ENCODE measurements around the gene TMEM143.
"Not testable (repeated sequence)": the region's sequence is repeated elsewhere in the genome, so short reads cannot be mapped to it uniquely, and the experiment has no call there.

TMEM143 gene

GRCh38 chr19:48315712-48316111 is 48.0 kb downstream of the TMEM143 start:
- Histone ChIP-seq H3K27ac (ENCODE audit: low read depth, low read length) (no peak overlapping the region), H3K36me3 (ENCODE audit: control insufficient read depth, low read length) (no peaks in the 10 kb centered on the region), H3K9me3 (ENCODE audit: control insufficient read depth, insufficient read depth, low read length) (no peaks in the 10 kb centered on the region), H3K4me3 (ENCODE audit: low read length) (no peak overlapping the region), H3F3A (ENCODE audit: control insufficient read depth, insufficient read depth) (no peaks in the 10 kb centered on the region), H3K27me3 (ENCODE audit: control insufficient read depth, low read length) (no peaks in the 10 kb centered on the region), H3K9me2 (replicated peaks; ENCODE audit: control insufficient read depth, low read length) (no peaks in the 10 kb centered on the region), H3K4me2 (ENCODE audit: low read length) (no peak overlapping the region), H3K79me2 (ENCODE audit: control insufficient read depth, low read length) (no peaks in the 10 kb centered on the region), H4K20me1 (ENCODE audit: control insufficient read depth, insufficient read depth, low read depth, low read length) (no peaks in the 10 kb centered on the region), H3K4me1 (ENCODE audit: control insufficient read depth, low read length) (peaks cover 10% of the 10 kb centered on the region)
- no peak for TF ChIP-seq CTCF (IDR thresholded peaks at IDR 0.05; ENCODE audit: low read depth, low read length, poor library complexity, severe bottlenecking)
- TF ChIP-seq EZH2phosphoT487 (IDR thresholded peaks at IDR 0.05; ENCODE audit: borderline replicate concordance, low read length) = no peak

- no peak overlapping the region for H3K4me3 ChIP-seq (ENCODE audit: low read length)
- no peak overlapping the region for H3K27ac ChIP-seq (ENCODE audit: low read depth, low read length)
- no peaks in the 10 kb centered on the region for H3K9me2 ChIP-seq (replicated peaks; ENCODE audit: control insufficient read depth, low read length)
- H4K20me1 ChIP-seq (ENCODE audit: control insufficient read depth, insufficient read depth, low read depth, low read length) = no peaks in the 10 kb centered on the region
- no peaks in the 10 kb centered on the region for H3K9me3 ChIP-seq (ENCODE audit: control insufficient read depth, insufficient read depth, low read length)
- H3K27me3 ChIP-seq (ENCODE audit: control insufficient read depth, low read length) = no peaks in the 10 kb centered on the region
- no peaks in the 10 kb centered on the region for H3K36me3 ChIP-seq (ENCODE audit: control insufficient read depth, low read length)
- no peaks in the 10 kb centered on the region for H3K79me2 ChIP-seq (ENCODE audit: control insufficient read depth, low read length)
- no peak for TF ChIP-seq CTCF (IDR thresholded peaks at IDR 0.05; ENCODE audit: low read depth, low read length, poor library complexity, severe bottlenecking)
- TF ChIP-seq EZH2phosphoT487 (IDR thresholded peaks at IDR 0.05; ENCODE audit: borderline replicate concordance, low read length) = no peak
- no peak overlapping the region for H3K4me2 ChIP-seq (ENCODE audit: low read length)
- peaks cover 7% of the 10 kb centered on the region; the same call in 1 of the 2 replicates for H3K4me1 ChIP-seq (ENCODE audit: control insufficient read depth, low read length)
- no peaks in the 10 kb centered on the region for H3F3A ChIP-seq (ENCODE audit: control insufficient read depth, insufficient read depth)
Observed at GRCh38 chr19:48311384-48311783, 52.4 kb downstream of the TMEM143 start.

- no peak overlapping the region for H3K4me3 ChIP-seq (ENCODE audit: low read length)
- 0 out of 2 replicates have a peak, but pooled peaks cover 3% of the 10 kb centered on the region for H3K27me3 ChIP-seq (ENCODE audit: control insufficient read depth, low read length)
- no peaks in the 10 kb centered on the region for H3K79me2 ChIP-seq (ENCODE audit: control insufficient read depth, low read length)
- H3F3A ChIP-seq (ENCODE audit: control insufficient read depth, insufficient read depth) = no peaks in the 10 kb centered on the region
- no peak for TF ChIP-seq CTCF (IDR thresholded peaks at IDR 0.05; ENCODE audit: low read depth, low read length, poor library complexity, severe bottlenecking)
- TF ChIP-seq EZH2phosphoT487 (IDR thresholded peaks at IDR 0.05; ENCODE audit: borderline replicate concordance, low read length) = no peak
- H3K9me2 ChIP-seq (replicated peaks; ENCODE audit: control insufficient read depth, low read length) = no peaks in the 10 kb centered on the region
- H3K9me3 ChIP-seq (ENCODE audit: control insufficient read depth, insufficient read depth, low read length) = no peaks in the 10 kb centered on the region
- H3K27ac ChIP-seq (ENCODE audit: low read depth, low read length) = no peak overlapping the region
- no peaks in the 10 kb centered on the region for H3K36me3 ChIP-seq (ENCODE audit: control insufficient read depth, low read length)
- H3K4me2 ChIP-seq (ENCODE audit: low read length) = no peak overlapping the region
- peaks cover 7% of the 10 kb centered on the region; the same call in 1 of the 2 replicates for H3K4me1 ChIP-seq (ENCODE audit: control insufficient read depth, low read length)
- H4K20me1 ChIP-seq (ENCODE audit: control insufficient read depth, insufficient read depth, low read depth, low read length) = no peaks in the 10 kb centered on the region
Observed at GRCh38 chr19:48310227-48310626, 53.5 kb downstream of the TMEM143 start.

- H3K79me2 ChIP-seq (ENCODE audit: control insufficient read depth, low read length); H3K27me3 ChIP-seq (ENCODE audit: control insufficient read depth, low read length); H3K9me3 ChIP-seq (ENCODE audit: control insufficient read depth, insufficient read depth, low read length); H3K36me3 ChIP-seq (ENCODE audit: control insufficient read depth, low read length); H3F3A ChIP-seq (ENCODE audit: control insufficient read depth, insufficient read depth); H3K27ac ChIP-seq (ENCODE audit: low read depth, low read length); H4K20me1 ChIP-seq (ENCODE audit: control insufficient read depth, insufficient read depth, low read depth, low read length); H3K4me1 ChIP-seq (ENCODE audit: control insufficient read depth, low read length); H3K9me2 ChIP-seq (replicated peaks; ENCODE audit: control insufficient read depth, low read length); H3K4me3 ChIP-seq (ENCODE audit: low read length); H3K4me2 ChIP-seq (ENCODE audit: low read length): not testable (repeated sequence)
Observed at GRCh38 chr19:48309731-48310130, 54.0 kb downstream of the TMEM143 start.
